HG02840 (cell line): Measurements from ENCODE around the gene CDH13.

Experiments
- ATAC-seq: cut with Tn5 transposase; IDR thresholded peaks from one replicate; pipeline ENCODE4 v1.9.1; 2021; ENCODE audit warnings: mild to moderate bottlenecking, moderate library complexity, moderate number of reproducible peaks; ENCODE audit not compliant: unreplicated experiment, low FRiP score

Gene CDH13

GRCh38 chr16:83200005-83200779, 573.4 kb downstream of the CDH13 start:
- no peak for ATAC-seq

DNA sequence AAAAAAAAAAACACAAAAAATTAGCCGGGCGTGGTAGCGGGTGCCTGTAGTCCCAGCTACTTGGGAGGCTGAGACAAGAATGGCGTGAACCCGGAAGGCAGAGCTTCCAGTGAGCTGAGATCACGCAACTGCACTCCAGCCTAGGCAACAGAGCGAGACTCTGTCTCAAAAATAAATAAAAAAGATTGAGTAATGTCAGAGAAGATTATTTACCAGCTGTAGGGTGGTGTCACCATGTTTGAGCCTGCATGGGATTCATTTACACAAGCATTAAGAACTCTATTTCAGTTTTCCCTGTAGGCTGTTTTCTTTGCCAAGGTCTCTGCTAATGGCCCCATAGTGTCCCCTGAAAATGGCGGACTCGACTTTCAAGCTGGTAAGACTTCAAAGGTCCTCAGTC, 575.0 kb downstream of the CDH13 start:
- ATAC-seq = no peak

GRCh38 chr16:83205896-83206295, 579.1 kb downstream of the CDH13 start:
- no peak for ATAC-seq

DNA sequence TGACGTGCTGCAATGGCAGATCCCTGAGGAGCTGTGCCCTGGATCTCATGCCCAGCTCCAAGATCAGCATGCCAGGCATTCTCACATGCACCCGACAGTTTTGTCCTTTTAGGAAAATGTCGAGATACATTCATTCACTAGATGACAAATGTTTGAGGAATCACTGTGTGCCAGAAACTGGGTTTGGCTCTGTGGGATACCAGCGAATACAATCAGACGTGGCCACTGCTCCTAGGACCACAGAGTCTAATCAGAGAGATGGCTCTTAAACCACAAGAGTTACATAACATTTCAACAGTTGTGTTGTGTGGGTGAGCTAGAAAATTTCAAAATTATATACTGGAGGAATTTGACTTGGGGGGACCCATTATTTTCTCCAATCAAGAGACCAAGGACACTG, 579.7 kb downstream of the CDH13 start:
- no peak for ATAC-seq

- ATAC-seq = no peak
Observed at GRCh38 chr16:83211711-83212110, 584.9 kb downstream of the CDH13 start.

GRCh38 chr16:83212301-83212841, 585.6 kb downstream of the CDH13 start:
- ATAC-seq = no peak

DNA sequence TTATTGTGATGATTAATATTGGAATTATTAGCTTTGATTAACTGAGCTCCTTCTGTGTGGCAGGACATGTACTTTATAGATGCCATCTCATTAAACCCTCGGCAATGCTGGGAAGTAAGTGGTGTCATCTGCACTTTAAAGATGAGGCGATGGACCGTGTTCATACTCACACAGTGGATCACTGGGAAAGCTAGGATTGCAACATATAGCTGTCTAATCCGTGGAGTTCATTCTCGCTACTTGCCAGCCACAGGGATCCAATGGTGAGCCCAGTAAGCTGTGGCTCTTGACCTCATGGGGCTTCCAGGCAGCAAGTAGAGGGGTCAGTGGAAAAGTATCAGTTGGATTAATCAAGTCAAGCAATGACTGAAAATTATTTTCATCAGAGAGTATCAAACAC, 587.9 kb downstream of the CDH13 start:
- no peak for ATAC-seq

- ATAC-seq = no peak
Observed at GRCh38 chr16:83215406-83216001, 588.7 kb downstream of the CDH13 start.

- ATAC-seq = no peak
Observed at GRCh38 chr16:83219285-83219684, 592.5 kb downstream of the CDH13 start.

DNA sequence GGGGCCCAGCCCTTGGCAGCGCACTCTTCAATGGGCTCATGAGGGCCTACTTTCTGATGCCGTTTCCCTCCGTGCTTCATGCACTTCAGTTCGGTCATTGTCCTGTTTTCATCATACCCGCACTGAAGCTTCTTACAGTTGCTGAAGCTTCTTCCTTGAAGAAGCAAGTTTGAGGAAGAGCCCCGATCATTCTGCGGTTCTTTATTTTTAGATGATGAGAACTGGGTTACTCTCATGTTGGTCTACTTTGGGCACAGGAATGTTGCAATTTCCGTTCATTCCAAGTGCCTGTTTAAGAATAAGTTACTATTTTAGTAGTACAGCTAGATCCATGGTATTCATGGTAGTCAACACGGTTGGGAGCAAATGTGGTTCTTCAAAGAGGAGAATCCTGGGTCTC, 593.3 kb downstream of the CDH13 start:
- no peak for ATAC-seq

DNA sequence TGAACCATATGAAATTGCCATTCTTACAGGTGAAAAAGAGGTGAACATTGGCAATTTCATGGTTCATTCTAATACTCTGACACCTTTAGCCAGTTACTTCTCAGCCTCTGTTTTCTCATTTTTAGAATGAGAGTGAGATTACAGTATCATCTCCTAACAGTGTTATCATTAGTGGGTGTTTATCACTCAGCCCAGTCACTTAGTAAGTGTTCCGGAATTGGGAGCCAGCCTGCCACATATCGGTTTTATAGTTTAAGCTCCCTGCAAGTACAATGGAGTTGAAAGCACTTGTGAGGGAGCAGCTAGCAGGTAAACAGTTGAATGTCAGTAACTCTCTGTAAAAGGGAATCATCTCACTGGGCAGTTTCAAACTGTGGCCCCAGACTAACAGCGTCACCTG, 597.9 kb downstream of the CDH13 start:
- ATAC-seq = no peak

DNA sequence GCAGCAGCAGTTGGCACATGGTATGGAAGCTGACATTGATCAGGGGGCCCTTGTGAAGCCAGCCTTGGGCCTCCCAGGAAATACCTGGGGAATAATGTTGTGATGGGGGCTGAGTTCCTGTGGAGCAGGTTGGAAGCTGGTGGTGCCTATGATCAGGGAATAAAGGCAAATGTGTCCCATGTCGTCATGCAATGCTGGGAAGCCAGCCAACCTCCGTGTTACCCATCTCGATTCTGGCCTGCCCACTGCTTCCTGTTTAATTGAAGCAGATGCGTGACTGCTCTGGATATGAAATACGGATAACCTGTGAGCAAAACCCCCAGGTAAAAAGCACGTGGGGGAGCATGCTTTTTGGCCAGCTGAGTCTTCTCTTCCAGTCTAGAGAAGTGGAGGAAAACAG, 600.6 kb downstream of the CDH13 start:
- ATAC-seq = no peak

- ATAC-seq = no peak
Observed at GRCh38 chr16:83231729-83232128, 605.0 kb downstream of the CDH13 start.

DNA sequence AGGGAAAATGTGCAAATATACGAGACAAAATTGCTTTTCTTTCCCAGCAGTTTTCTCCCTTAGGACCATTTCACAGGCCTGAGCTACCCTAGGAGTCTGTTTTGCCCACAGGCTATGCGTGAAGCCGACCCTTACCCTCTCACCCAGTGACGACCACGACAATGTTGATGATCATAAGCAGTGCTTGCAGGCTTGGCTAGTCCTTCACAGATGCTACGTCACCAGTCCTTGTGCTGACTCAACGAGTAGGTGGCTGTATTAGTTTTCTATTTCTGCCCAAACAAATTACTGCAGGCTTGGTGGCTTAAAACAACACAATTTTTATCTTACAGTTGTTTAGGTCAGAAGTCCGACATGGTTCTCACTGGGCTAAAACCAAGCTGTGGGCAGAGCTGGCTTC, 606.4 kb downstream of the CDH13 start:
- ATAC-seq = no peak

GRCh38 chr16:83238949-83239691, 612.4 kb downstream of the CDH13 start:
- no peak for ATAC-seq

DNA sequence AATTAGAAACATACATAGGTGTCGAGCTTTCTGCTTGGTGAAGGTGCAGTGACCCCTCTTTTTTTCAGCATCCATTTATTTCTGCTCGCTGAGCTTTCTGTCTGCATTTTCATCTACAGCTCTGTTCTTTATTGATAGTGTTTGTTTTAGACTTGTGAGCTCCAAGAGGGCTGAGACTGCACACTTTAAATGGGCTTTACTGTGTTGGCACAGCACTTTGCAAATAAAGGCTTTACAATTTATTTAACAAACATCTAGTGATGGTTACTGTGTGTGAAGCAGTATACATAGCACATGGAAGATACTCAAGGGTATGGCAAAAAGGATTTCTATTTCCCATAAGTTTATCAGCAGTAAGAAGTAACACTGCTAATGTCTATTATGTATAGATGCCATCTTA, 617.3 kb downstream of the CDH13 start:
- no peak for ATAC-seq

DNA sequence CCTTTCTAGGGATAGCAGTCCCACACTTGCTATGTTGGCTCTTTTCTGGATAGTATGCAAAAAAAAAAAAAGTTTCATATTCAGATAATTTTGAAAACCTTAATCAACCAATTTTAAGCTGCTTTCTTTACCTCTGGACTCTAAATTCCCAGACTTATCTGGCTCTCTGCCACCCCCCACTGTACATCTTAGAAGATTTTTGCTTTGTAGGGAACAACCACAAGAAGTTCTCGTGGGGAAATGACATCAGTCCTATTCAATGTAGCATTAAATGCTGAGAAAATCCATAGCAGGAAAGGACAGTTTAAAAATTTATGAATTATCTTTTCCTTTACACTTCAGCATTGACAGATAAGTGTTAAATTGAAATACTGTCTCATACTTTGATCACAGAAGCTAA, 618.3 kb downstream of the CDH13 start:
- ATAC-seq = no peak

DNA sequence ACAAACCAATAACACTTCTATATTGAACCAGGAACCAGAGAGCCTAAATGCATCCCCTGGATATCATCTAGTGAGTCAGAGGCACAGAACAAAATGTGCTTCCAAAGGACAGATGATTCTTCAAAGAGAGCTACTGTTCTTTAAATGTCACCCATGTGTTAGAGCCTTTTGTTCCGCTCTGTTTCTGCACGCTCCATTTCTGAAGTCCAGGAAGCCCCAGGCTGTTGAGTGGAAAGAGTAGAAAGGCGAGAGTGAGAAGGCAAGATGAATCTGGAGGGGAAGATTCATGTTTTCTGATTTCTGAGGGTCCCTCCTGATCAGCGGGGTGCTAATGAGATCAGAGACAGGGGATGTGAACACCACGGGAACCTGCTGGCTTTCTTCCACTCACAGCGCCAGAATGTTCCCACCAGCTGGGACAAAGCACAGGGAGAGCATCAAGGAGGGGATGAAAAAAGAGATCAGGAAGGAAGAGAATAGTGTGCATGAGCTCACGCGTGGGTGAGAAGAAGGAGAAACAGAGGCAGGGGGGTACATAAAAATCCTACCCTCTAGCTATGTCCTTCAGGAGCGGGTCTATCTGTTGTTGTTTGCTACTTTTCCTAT, 621.1 kb downstream of the CDH13 start:
- ATAC-seq = no peak

DNA sequence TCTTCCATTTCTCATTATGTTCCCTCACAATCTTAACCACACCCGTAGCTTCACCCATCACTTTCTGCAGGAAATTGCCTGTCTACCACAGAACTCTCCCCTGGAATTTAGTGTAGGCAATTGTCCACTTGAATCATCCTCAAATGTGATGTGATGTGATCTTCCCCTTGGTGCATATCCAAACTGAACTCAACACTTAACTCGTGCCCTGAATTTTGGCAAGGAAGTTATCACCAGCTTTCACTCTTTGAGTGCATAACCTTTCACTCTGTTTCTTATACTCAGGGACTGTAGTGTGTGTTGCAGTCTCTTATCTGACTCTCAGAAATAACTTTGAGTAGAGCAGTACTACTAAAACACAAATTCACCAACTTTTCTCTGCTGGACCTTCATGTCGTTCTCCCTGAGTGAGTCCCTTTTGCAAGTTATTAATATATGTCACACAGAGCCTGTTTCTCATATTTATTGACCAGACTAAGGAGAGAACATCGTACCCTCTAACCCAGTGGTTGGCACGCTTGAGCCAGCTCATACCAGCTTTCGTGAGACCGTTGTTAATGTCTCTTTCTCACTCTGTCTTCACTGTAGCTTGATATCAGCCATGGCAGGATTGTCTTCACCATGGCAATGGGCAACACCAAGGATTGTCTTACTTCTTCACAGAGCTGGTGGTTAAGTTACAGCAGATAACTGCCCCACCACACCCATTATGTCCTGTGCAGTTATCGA, 622.1 kb downstream of the CDH13 start:
- ATAC-seq = no peak

- no peak for ATAC-seq
Observed at GRCh38 chr16:83253521-83253920, 626.8 kb downstream of the CDH13 start.
